Activated B cell treated with CpG ODN at 0.5 μM for 24 hours (primary cell): ENCODE results near the gene KCNH2. TPM values are rescaled to one million over a fixed set of nuclear protein-coding genes. Genes with fewer than 3 reads are reported as not detected.

Experiments used
- ATAC-seq: fragments of 200-7000 bp; cut with Tn5 transposase; one replicate; pipeline ENCODE4 v1.10.0; 2021; ENCODE audit warnings: low read depth, mild to moderate bottlenecking, moderate library complexity
- CTCF ChIA-PET: fragments of 350-600 bp; sonication (Branson Sonifier 250); formaldehyde crosslinking; loops from one replicate; lab custom pipeline; 2021; ENCODE audit warnings: antibody characterized with exemption; lab: Charles Lee
- POLR2A ChIA-PET: fragments of 350-600 bp; sonication (Branson Sonifier 250); formaldehyde crosslinking; loops from one replicate; lab custom pipeline; 2021; ENCODE audit warnings: antibody characterized with exemption; lab: Charles Lee
- DNase-seq: peaks from one replicate; pipeline ENCODE4 v3.0.0; 2022
- H3K27ac Mint-ChIP-seq: one replicate; pipeline ENCODE4 v1.8.0; 2020; ENCODE audit warnings: mixed read lengths
- H3K27me3 Mint-ChIP-seq: one replicate; pipeline ENCODE4 v1.8.0; 2021; ENCODE audit warnings: mixed read lengths
- H3K36me3 Mint-ChIP-seq: one replicate; pipeline ENCODE4 v1.8.0; 2021; ENCODE audit warnings: low read depth, mixed read lengths
- H3K4me1 Mint-ChIP-seq: one replicate; pipeline ENCODE4 v1.8.0; 2021; ENCODE audit warnings: mixed read lengths
- H3K4me3 Mint-ChIP-seq: one replicate; pipeline ENCODE4 v1.8.0; 2020; ENCODE audit warnings: mild to moderate bottlenecking, mixed read lengths
- H3K9me3 Mint-ChIP-seq: one replicate; pipeline ENCODE4 v1.8.0; 2020; ENCODE audit warnings: mixed read lengths
- intact Hi-C: fragments of 100-400 bp; cut with micrococcal nuclease; formaldehyde crosslinking; loops from one replicate; pipeline ENCODE4 v1.15.1; 2024
- total RNA-seq: library from RNA; stranded (reverse); gene quantifications from 2 replicates; pipeline ENCODE4 v1.2.3, GENCODE V29; 2022
- TF ChIP-seq, protein P1 (sequence below): fragments of 200-600 bp; IDR thresholded peaks from one replicate; pipeline ENCODE4 v1.8.0; 2022; ENCODE audit warnings: antibody characterized with exemption, mild to moderate bottlenecking

Gene KCNH2
- total RNA-seq, 1 donor from 2014 or later = 0.29 TPM

DNA sequence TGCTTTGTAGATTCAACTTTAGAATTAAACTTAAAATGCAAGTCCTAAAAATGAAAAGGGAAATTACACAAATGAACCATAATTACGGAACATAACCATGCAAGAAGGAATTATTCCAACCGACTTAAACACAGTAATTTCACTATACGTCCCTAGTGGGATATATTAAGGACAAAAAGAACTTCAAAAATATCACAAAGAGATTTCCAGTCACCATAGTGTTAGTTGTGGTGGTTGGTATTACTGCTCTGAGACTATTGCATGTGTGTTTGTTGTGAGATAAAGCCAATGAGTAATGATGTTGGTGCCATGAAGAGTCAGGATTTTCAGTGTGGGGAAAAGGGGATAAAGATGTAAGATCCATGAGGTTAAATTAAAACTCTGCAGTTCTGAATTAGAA is 49.6 kb downstream of the KCNH2 start:
- H3K9me3 Mint-ChIP-seq = no peaks in the 10 kb centered on the region
- intact Hi-C loops = no loop called here
- ChIA-PET POLR2A (no interaction called here), CTCF (no interaction called here)
- ATAC-seq (no peak), DNase-seq (no peak)
- TF ChIP-seq, protein P1, sequence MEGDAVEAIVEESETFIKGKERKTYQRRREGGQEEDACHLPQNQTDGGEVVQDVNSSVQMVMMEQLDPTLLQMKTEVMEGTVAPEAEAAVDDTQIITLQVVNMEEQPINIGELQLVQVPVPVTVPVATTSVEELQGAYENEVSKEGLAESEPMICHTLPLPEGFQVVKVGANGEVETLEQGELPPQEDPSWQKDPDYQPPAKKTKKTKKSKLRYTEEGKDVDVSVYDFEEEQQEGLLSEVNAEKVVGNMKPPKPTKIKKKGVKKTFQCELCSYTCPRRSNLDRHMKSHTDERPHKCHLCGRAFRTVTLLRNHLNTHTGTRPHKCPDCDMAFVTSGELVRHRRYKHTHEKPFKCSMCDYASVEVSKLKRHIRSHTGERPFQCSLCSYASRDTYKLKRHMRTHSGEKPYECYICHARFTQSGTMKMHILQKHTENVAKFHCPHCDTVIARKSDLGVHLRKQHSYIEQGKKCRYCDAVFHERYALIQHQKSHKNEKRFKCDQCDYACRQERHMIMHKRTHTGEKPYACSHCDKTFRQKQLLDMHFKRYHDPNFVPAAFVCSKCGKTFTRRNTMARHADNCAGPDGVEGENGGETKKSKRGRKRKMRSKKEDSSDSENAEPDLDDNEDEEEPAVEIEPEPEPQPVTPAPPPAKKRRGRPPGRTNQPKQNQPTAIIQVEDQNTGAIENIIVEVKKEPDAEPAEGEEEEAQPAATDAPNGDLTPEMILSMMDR = no peak
- peaks cover 33% of the 10 kb centered on the region for H3K27me3 Mint-ChIP-seq
- no peaks in the 10 kb centered on the region for H3K36me3 Mint-ChIP-seq
- no peak overlapping the region for H3K27ac Mint-ChIP-seq
- H3K4me3 Mint-ChIP-seq = no peak overlapping the region
- no peaks in the 10 kb centered on the region for H3K4me1 Mint-ChIP-seq

DNA sequence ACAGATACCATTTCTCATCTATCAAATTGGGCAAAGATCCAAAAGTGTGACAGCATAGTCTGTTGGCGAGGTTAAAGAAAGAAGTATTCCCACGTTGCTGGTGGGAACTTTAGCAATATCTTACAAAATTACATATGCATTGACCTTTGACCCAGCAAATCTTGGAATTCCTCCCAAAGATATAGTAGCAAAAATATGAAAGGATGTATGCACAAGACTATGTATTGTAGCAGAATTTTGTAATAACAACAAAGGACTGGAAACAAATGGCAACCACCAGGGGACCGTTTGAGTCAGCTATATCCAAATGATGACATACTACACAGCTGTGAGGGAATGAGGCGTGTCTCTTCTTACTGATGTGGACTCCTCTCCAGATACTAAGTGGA is 50.2 kb downstream of the KCNH2 start:
- ChIA-PET POLR2A (no interaction called here), CTCF (no interaction called here)
- TF ChIP-seq, protein P1 = no peak
- no peak for DNase-seq
- intact Hi-C loops = no loop called here
- Mint-ChIP-seq H3K4me3 (no peak overlapping the region), H3K27ac (no peak overlapping the region), H3K36me3 (no peaks in the 10 kb centered on the region), H3K9me3 (no peaks in the 10 kb centered on the region), H3K4me1 (no peaks in the 10 kb centered on the region), H3K27me3 (peaks cover 32% of the 10 kb centered on the region)
- ATAC-seq = no peak

DNA sequence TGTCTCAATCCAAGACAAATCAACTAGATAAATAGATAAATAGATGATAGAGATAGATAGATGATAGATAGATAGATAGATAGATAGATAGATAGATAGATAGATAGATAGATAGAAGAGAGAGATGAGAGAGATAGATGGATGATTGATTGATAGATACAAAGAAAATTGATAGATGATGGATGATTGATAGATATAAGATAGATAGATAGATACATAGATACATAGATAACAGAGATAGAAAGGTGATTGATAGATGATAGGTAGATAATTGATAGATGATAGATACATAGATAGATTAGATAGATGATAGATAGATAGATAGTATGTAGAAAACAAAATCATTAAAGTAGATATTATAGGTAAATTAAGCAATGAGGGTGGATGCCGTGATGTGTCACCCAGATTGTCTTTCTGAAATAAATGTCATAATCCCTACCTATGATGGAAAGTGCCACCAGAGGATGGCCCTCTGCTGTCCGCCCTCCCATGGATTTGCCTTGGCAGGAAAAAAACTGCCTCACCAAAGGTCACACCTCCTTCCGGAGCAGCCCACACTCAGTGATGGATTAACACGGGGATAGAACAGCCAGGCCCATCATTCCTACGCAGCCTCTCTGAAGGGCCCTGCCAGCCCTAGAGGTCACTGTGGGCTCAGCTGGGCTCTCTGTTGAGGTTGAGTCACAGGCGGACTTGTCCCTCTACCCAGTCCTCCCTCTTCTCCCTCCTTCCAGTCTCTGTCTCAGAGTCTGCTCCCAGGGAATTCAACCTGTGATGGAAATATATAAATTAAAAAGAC is 50.8 kb downstream of the KCNH2 start:
- H3K4me3 Mint-ChIP-seq = no peak overlapping the region
- H3K4me1 Mint-ChIP-seq = no peaks in the 10 kb centered on the region
- no peaks in the 10 kb centered on the region for H3K36me3 Mint-ChIP-seq
- ATAC-seq (no peak), DNase-seq (no peak)
- POLR2A ChIA-PET = no interaction called here
- CTCF ChIA-PET = no interaction called here
- H3K9me3 Mint-ChIP-seq = no peaks in the 10 kb centered on the region
- peaks cover 37% of the 10 kb centered on the region for H3K27me3 Mint-ChIP-seq
- TF ChIP-seq, protein P1 = no peak
- no peak overlapping the region for H3K27ac Mint-ChIP-seq
- intact Hi-C loops = no loop called here

GRCh38 chr7:150926066-150926465 is 52.1 kb downstream of the KCNH2 start:
- ChIA-PET CTCF (no interaction called here), POLR2A (no interaction called here)
- DNase-seq (no peak), ATAC-seq (no peak)
- H3K9me3 Mint-ChIP-seq = no peaks in the 10 kb centered on the region
- no peaks in the 10 kb centered on the region for H3K4me1 Mint-ChIP-seq
- TF ChIP-seq, protein P1 = no peak
- peaks cover 33% of the 10 kb centered on the region for H3K27me3 Mint-ChIP-seq
- intact Hi-C loops = no loop called here
- H3K4me3 Mint-ChIP-seq = no peak overlapping the region
- no peaks in the 10 kb centered on the region for H3K36me3 Mint-ChIP-seq
- no peak overlapping the region for H3K27ac Mint-ChIP-seq

DNA sequence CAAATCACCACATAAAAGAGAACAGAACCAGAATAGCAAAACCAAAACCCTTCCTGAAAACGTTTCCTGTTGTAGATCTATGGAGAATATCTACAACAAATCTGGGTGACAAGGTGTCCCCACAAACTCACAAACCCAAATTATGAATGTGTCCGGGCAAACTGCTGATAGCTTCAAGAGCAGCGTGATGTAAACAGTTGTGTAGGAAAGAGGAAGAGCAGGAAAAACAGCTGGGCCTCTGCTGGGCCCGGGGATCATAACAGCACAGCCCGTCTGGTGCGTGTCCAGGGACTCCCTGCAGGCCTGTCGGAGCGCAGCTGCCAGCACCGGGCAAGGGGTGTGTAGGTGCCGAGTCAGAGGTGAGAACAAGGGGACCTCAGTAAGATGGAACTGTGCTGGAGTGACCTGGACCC is 53.7 kb downstream of the KCNH2 start:
- intact Hi-C loops = no loop called here
- H3K27ac Mint-ChIP-seq = no peak overlapping the region
- no peak for DNase-seq
- TF ChIP-seq, protein P1 = no peak
- H3K4me3 Mint-ChIP-seq = no peak overlapping the region
- POLR2A ChIA-PET = no interaction called here
- ATAC-seq = no peak
- CTCF ChIA-PET = interaction anchor here (0.7 kb wide), 1 partner anchor 26 kb away, joined by 3 read pairs; no protein-coding TSS in a partner anchor
- no peaks in the 10 kb centered on the region for H3K4me1 Mint-ChIP-seq
- no peaks in the 10 kb centered on the region for H3K36me3 Mint-ChIP-seq
- peaks cover 35% of the 10 kb centered on the region for H3K27me3 Mint-ChIP-seq
- no peaks in the 10 kb centered on the region for H3K9me3 Mint-ChIP-seq
